ENCODE measurements around the gene USP46. TPM values are rescaled to one million over a fixed set of nuclear protein-coding genes. Genes with fewer than 3 reads are reported as not detected.
A peak's percentile ranks its signal among the peaks of the same experiment; 100 is the strongest.

The USP46 gene
- total and polyA plus RNA-seq, 4 experiments from 2014 or later = 6.4 to 26.9 (median 18.9) TPM

GRCh38 chr4:52585379-52585778 lies 73.7 kb downstream of the USP46 start:
- H3K36me3 ChIP-seq (ENCODE audit: insufficient read depth, low read length) = no peaks in the 10 kb centered on the region
- H3K27ac ChIP-seq (ENCODE audit: low read depth, low read length) = no peak overlapping the region
- no peak for DNase-seq
- ChIA-PET CTCF (ENCODE audit: partially characterized antibody) (no interaction called here), POLR2A (ENCODE audit: partially characterized antibody) (no interaction called here)
- Mint-ChIP-seq H3K27me3 (peaks cover 0 to 2% of the 10 kb centered on the region in 2 donors), H3K9me3 (no peaks in the 10 kb centered on the region), H3K4me1 (peaks cover 26 to 36% (median 31%) of the 10 kb centered on the region in 4 donors), H3K4me3 (no peak overlapping the region), H3K27ac (peak overlapping the region in 1 of 7 donors; percentile 66), H3K36me3 (no peaks in the 10 kb centered on the region)
- peaks cover 29% of the 10 kb centered on the region for H3K4me1 ChIP-seq (ENCODE audit: insufficient read depth, low read length)
- intact Hi-C loops (cut with micrococcal nuclease) = no loop called here
- no peaks in the 10 kb centered on the region for H3K9me3 ChIP-seq (ENCODE audit: control insufficient read depth in 1 of 2, low read length in 2 of 2)
- H3K27me3 ChIP-seq (ENCODE audit: insufficient read depth, low read length) = peaks cover 4% of the 10 kb centered on the region
- no peak overlapping the region for H3K4me3 ChIP-seq (ENCODE audit: low read length in 2 of 2)

DNA sequence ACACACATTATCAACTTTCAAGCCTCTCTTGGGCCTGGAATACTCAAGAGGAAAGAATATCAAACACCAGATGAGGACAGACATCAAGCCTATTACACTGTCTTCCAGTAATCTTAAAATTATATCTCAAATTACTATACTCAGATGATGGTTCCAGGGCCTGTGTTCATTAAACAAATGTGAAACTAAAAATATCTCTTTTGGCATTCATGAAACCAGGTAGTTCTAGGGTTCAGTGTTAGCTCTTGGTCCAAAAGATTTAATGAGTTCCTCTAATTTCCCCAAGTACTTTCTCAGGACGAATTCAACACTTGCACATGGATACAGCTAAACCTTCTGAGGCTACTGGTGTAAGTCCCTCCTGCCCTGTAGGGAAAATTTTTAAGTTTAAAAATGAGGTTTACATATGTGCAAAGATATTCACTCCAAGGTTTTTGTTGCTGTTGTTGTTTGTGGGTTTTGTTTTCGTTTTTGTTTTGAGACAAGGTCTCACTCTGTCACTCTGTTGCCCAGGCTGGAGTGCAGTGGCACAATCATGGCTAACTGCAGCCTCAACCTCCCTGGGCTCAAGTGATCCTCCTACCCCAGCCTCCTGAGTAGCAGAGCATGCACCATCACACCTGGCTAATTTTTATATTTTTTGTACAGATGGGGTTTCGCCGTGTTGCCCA lies 79.4 kb downstream of the USP46 start:
- ChIA-PET POLR2A (ENCODE audit: partially characterized antibody) (no interaction called here), CTCF (ENCODE audit: partially characterized antibody) (interaction anchor here (0.8 kb wide), 1 partner anchor 8 kb away, joined by 3 read pairs; no protein-coding TSS in a partner anchor)
- H3K27me3 ChIP-seq (ENCODE audit: insufficient read depth, low read length) = peaks cover 4% of the 10 kb centered on the region
- no peaks in the 10 kb centered on the region for H3K36me3 Mint-ChIP-seq
- H3K9me3 Mint-ChIP-seq = no peaks in the 10 kb centered on the region
- DNase-seq = no peak
- no peak overlapping the region for H3K4me3 ChIP-seq (ENCODE audit: low read length in 2 of 2)
- peaks cover 0 to 4% (median 1%) of the 10 kb centered on the region in 4 donors for H3K4me1 Mint-ChIP-seq
- no peaks in the 10 kb centered on the region for H3K9me3 ChIP-seq (ENCODE audit: control insufficient read depth in 1 of 2, low read length in 2 of 2)
- no peak overlapping the region for H3K4me3 Mint-ChIP-seq
- H3K4me1 ChIP-seq (ENCODE audit: insufficient read depth, low read length) = no peaks in the 10 kb centered on the region
- intact Hi-C loops (cut with micrococcal nuclease) = no loop called here
- no peak overlapping the region for H3K27ac ChIP-seq (ENCODE audit: low read depth, low read length)
- H3K27ac Mint-ChIP-seq = no peak overlapping the region
- H3K36me3 ChIP-seq (ENCODE audit: insufficient read depth, low read length) = no peaks in the 10 kb centered on the region
- H3K27me3 Mint-ChIP-seq = peaks cover 0 to 2% of the 10 kb centered on the region in 2 donors

- CTCF ChIA-PET (ENCODE audit: partially characterized antibody) = no interaction called here
- H3K9me3 ChIP-seq (ENCODE audit: control insufficient read depth in 1 of 2, low read length in 2 of 2) = no peaks in the 10 kb centered on the region
- intact Hi-C loops (cut with micrococcal nuclease) = no loop called here
These were observed 80.2 kb downstream of the USP46 start for GRCh38 chr4:52578951-52579350.

DNA sequence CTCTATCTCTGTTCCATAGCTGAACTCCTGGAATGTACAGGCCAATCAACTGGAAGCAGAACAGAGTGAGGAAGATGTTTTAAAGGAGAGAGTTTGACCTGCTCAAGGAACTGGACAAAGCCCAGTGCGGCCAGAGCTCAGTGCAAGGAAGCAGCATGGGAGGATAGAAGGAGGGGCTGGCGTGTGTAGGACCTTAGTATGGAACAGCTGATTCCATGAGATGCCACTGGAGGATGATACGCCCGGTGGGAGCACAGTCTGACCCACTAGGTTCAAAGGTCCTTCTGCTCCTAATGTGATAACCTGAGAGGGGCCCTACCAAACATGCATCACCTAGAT lies 81.5 kb downstream of the USP46 start:
- ChIA-PET CTCF (ENCODE audit: partially characterized antibody) (interaction anchor here (1.1 kb wide), 1 partner anchor 10 kb away, joined by 3 read pairs; no protein-coding TSS in a partner anchor), POLR2A (ENCODE audit: partially characterized antibody) (no interaction called here)
- Mint-ChIP-seq H3K4me3 (no peak overlapping the region), H3K27ac (no peak overlapping the region), H3K36me3 (no peaks in the 10 kb centered on the region), H3K9me3 (no peaks in the 10 kb centered on the region), H3K27me3 (peaks cover 2% of the 10 kb centered on the region in 2 donors), H3K4me1 (peaks cover 0 to 3% (median under 1%) of the 10 kb centered on the region in 4 donors)
- Histone ChIP-seq H3K36me3 (ENCODE audit: insufficient read depth, low read length) (no peaks in the 10 kb centered on the region), H3K27ac (ENCODE audit: low read depth, low read length) (no peak overlapping the region), H3K4me3 (ENCODE audit: low read length in 2 of 2) (no peak overlapping the region), H3K4me1 (ENCODE audit: insufficient read depth, low read length) (no peaks in the 10 kb centered on the region), H3K27me3 (ENCODE audit: insufficient read depth, low read length) (peaks cover 3% of the 10 kb centered on the region), H3K9me3 (ENCODE audit: control insufficient read depth in 1 of 2, low read length in 2 of 2) (no peaks in the 10 kb centered on the region)
- no peak for DNase-seq
- intact Hi-C loops (cut with micrococcal nuclease) = no loop called here

More at GRCh38 chr4:52578951-52579350, 80.2 kb downstream of the USP46 start:
- DNase-seq = no peak
- Mint-ChIP-seq H3K4me3 (no peak overlapping the region), H3K27ac (no peak overlapping the region), H3K9me3 (no peaks in the 10 kb centered on the region), H3K4me1 (peaks cover 0 to 4% (median 1%) of the 10 kb centered on the region in 4 donors), H3K27me3 (peaks cover 0 to 2% of the 10 kb centered on the region in 2 donors), H3K36me3 (no peaks in the 10 kb centered on the region)
- H3K27me3 ChIP-seq (ENCODE audit: insufficient read depth, low read length) = peaks cover 4% of the 10 kb centered on the region
- no peaks in the 10 kb centered on the region for H3K36me3 ChIP-seq (ENCODE audit: insufficient read depth, low read length)
- no peak overlapping the region for H3K4me3 ChIP-seq (ENCODE audit: low read length in 2 of 2)
- H3K27ac ChIP-seq (ENCODE audit: low read depth, low read length) = no peak overlapping the region
- POLR2A ChIA-PET (ENCODE audit: partially characterized antibody) = no interaction called here
- no peaks in the 10 kb centered on the region for H3K4me1 ChIP-seq (ENCODE audit: insufficient read depth, low read length)

DNA sequence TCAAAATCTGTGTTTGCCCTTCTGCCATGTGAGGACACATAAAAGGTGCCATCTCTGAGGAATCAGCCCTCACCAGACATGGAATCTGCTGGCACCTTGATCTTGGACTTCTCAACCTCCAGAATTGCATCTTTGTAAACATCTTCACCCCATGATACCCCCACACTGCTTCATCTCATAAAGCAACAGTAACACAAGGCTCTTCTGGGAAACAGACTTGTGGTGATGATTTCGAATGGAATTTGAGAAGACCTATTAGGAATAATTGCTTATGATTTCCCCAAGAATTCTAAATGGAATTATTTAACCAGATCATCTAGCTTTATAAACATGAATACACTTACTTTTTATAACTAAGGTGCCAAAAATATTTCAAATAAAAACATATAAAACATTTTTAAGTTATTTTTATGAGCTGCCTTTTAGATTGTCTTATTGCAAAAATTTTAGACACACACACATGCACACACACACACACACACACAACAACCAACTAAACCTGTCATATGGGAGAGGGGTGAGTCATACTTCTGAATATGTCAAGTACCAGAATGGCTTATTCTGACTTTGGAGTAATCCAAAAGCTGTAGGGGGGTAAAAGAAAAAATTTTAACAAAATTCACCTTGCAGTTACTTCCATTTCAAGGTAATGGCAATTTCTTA lies 82.0 kb downstream of the USP46 start:
- peaks cover 2 to 4% of the 10 kb centered on the region in 2 donors for H3K27me3 Mint-ChIP-seq
- H3K9me3 Mint-ChIP-seq = no peaks in the 10 kb centered on the region
- H3K36me3 Mint-ChIP-seq = no peaks in the 10 kb centered on the region
- H3K4me1 Mint-ChIP-seq = peaks cover 0 to 3% (median 0%) of the 10 kb centered on the region in 4 donors
- POLR2A ChIA-PET (ENCODE audit: partially characterized antibody) = no interaction called here
- H3K27me3 ChIP-seq (ENCODE audit: insufficient read depth, low read length) = no peaks in the 10 kb centered on the region
- H3K4me3 ChIP-seq (ENCODE audit: low read length in 2 of 2) = no peak overlapping the region
- H3K27ac Mint-ChIP-seq = no peak overlapping the region
- intact Hi-C loops (cut with micrococcal nuclease) = no loop called here
- no peak overlapping the region for H3K4me3 Mint-ChIP-seq
- H3K36me3 ChIP-seq (ENCODE audit: insufficient read depth, low read length) = no peaks in the 10 kb centered on the region
- H3K4me1 ChIP-seq (ENCODE audit: insufficient read depth, low read length) = no peaks in the 10 kb centered on the region
- no peak overlapping the region for H3K27ac ChIP-seq (ENCODE audit: low read depth, low read length)
- no peaks in the 10 kb centered on the region for H3K9me3 ChIP-seq (ENCODE audit: control insufficient read depth in 1 of 2, low read length in 2 of 2)
- no peak for DNase-seq
- CTCF ChIA-PET (ENCODE audit: partially characterized antibody) = interaction anchor here (1.1 kb wide), 1 partner anchor 11 kb away, joined by 3 read pairs; no protein-coding TSS in a partner anchor

- H3K9me3 Mint-ChIP-seq = no peaks in the 10 kb centered on the region
- CTCF ChIA-PET (ENCODE audit: partially characterized antibody) = interaction anchor here (1.1 kb wide), 1 partner anchor 11 kb away, joined by 3 read pairs; no protein-coding TSS in a partner anchor
- intact Hi-C loops (cut with micrococcal nuclease) = no loop called here
- no peaks in the 10 kb centered on the region for H3K9me3 ChIP-seq (ENCODE audit: control insufficient read depth in 1 of 2, low read length in 2 of 2)
- H3K36me3 Mint-ChIP-seq = no peaks in the 10 kb centered on the region
- no peak overlapping the region for H3K4me3 Mint-ChIP-seq
- POLR2A ChIA-PET (ENCODE audit: partially characterized antibody) = no interaction called here
- DNase-seq = no peak
- H3K4me3 ChIP-seq (ENCODE audit: low read length in 2 of 2) = no peak overlapping the region
- H3K27ac ChIP-seq (ENCODE audit: low read depth, low read length) = no peak overlapping the region
- H3K4me1 Mint-ChIP-seq = peaks cover 0 to 3% (median 0%) of the 10 kb centered on the region in 4 donors
- H3K27me3 ChIP-seq (ENCODE audit: insufficient read depth, low read length) = no peaks in the 10 kb centered on the region
- H3K36me3 ChIP-seq (ENCODE audit: insufficient read depth, low read length) = no peaks in the 10 kb centered on the region
- no peaks in the 10 kb centered on the region for H3K4me1 ChIP-seq (ENCODE audit: insufficient read depth, low read length)
- H3K27ac Mint-ChIP-seq = no peak overlapping the region
- H3K27me3 Mint-ChIP-seq = peaks cover 2 to 5% of the 10 kb centered on the region in 2 donors
These were observed 82.8 kb downstream of the USP46 start for GRCh38 chr4:52576326-52576725.

GRCh38 chr4:52575406-52575805 lies 83.7 kb downstream of the USP46 start:
- no peak for DNase-seq
- Mint-ChIP-seq H3K4me1 (peaks cover 0 to 3% (median 0%) of the 10 kb centered on the region in 4 donors), H3K27ac (no peak overlapping the region), H3K4me3 (no peak overlapping the region), H3K27me3 (peaks cover 2 to 7% of the 10 kb centered on the region in 2 donors), H3K9me3 (no peaks in the 10 kb centered on the region), H3K36me3 (no peaks in the 10 kb centered on the region)
- CTCF ChIA-PET (ENCODE audit: partially characterized antibody) = no interaction called here
- Histone ChIP-seq H3K4me3 (ENCODE audit: low read length in 2 of 2) (no peak overlapping the region), H3K27me3 (ENCODE audit: insufficient read depth, low read length) (no peaks in the 10 kb centered on the region), H3K36me3 (ENCODE audit: insufficient read depth, low read length) (no peaks in the 10 kb centered on the region), H3K9me3 (ENCODE audit: control insufficient read depth in 1 of 2, low read length in 2 of 2) (no peaks in the 10 kb centered on the region), H3K4me1 (ENCODE audit: insufficient read depth, low read length) (no peaks in the 10 kb centered on the region), H3K27ac (ENCODE audit: low read depth, low read length) (no peak overlapping the region)
- intact Hi-C loops (cut with micrococcal nuclease) = no loop called here
- POLR2A ChIA-PET (ENCODE audit: partially characterized antibody) = no interaction called here
